H1 (cell line): ENCODE measurements around the gene RAMP3. TPM values are rescaled to one million over a fixed set of nuclear protein-coding genes. Genes with fewer than 3 reads are reported as not detected.

Experiments used
- polyA plus RNA-seq, 7 experiments: library from polyadenylated mRNA; depleted of rRNA in 3 of 7; stranded (reverse) in 5 of 7; unstranded in 2 of 7; fragments of >200 nt in 5 of 7; fragments of 200-250 nt in 2 of 7; gene quantifications; 1 replicate in 5 of 7; 2 replicates in 1 of 7; 4 replicates in 1 of 7; pipeline versions ENCODE4 v1.2.1 to v1.2.3, GENCODE V29; 2011 to 2013; ENCODE audit warnings: missing spikeins in 2 of 7, mixed read lengths in 2 of 7
- total RNA-seq: library from RNA; stranded (reverse); fragmentation: NEBNext Ultra II Directional; extraction: Animal tissue kit (Norgen Biotek cat#: 25700); gene quantifications from 2 replicates; pipeline ENCODE4 v1.2.1, GENCODE V29; 2021
- TF ChIP-seq, protein P1 (sequence below), 3 experiments: IDR thresholded peaks; 1 replicate in 2 of 3; 2 replicates in 1 of 3; pipeline versions ENCODE4 v1.5.1 to v1.6.1; 2011; ENCODE audit warnings: low read length in 3 of 3, mild to moderate bottlenecking in 3 of 3, inconsistent platforms in 2 of 3, low read depth in 1 of 3, moderate library complexity in 1 of 3; ENCODE audit not compliant: insufficient read depth in 1 of 3; ENCODE audit errors: control extremely low read depth in 1 of 3

Gene RAMP3
- total and polyA plus RNA-seq, 2 of the 8 experiments (the other 6 are each of a cell fraction or from before 2014, with no cell fraction given): 0.88 to 0.98 TPM

DNA sequence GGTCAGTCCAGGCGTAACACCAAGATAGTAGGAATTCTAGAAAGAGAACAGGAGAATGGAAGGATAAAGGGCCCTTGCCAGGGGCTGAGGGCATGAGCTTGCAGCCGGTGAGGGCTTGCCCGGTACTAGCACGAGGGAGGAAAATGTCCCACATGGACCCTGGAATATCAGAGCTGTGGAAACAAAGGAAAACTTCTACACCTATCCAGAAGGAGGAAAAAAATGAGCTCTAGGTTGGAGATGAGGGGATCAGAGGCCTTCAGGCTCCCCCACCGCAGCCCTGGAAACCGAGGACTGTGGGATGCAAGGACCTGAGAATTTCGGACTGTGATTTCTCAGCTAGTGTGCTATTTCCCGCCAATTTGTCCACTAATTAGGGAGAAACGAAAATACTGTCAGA lies 22.1 kb downstream of the RAMP3 start (continued):
- TF ChIP-seq, protein P1, sequence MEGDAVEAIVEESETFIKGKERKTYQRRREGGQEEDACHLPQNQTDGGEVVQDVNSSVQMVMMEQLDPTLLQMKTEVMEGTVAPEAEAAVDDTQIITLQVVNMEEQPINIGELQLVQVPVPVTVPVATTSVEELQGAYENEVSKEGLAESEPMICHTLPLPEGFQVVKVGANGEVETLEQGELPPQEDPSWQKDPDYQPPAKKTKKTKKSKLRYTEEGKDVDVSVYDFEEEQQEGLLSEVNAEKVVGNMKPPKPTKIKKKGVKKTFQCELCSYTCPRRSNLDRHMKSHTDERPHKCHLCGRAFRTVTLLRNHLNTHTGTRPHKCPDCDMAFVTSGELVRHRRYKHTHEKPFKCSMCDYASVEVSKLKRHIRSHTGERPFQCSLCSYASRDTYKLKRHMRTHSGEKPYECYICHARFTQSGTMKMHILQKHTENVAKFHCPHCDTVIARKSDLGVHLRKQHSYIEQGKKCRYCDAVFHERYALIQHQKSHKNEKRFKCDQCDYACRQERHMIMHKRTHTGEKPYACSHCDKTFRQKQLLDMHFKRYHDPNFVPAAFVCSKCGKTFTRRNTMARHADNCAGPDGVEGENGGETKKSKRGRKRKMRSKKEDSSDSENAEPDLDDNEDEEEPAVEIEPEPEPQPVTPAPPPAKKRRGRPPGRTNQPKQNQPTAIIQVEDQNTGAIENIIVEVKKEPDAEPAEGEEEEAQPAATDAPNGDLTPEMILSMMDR (IDR thresholded peaks at IDR 0.05; ENCODE audit: control extremely low read depth in 1 of 3, insufficient read depth in 1 of 3, low read depth in 1 of 3, low read length in 3 of 3): no peak
